AML-193 (cell line): ENCODE results near the gene AIP.

ENCODE experiments used
- DNase-seq, 2 experiments: peaks; one replicate each; lab custom pipeline; 2025; lab: John Stamatoyannopoulos, UW

The AIP gene

GRCh38 chr11:67534070-67534679 is 51.3 kb downstream of the AIP start:
- no peak for DNase-seq

GRCh38 chr11:67535561-67535960 is 52.7 kb downstream of the AIP start:
- DNase-seq, result no peak

- DNase-seq, result no peak
These were observed 55.5 kb downstream of the AIP start for GRCh38 chr11:67538306-67538705.

GRCh38 chr11:67538823-67539505 is 56.1 kb downstream of the AIP start:
- no peak for DNase-seq

- no peak for DNase-seq
These were observed 56.7 kb downstream of the AIP start for GRCh38 chr11:67539550-67539949.
